A549 (cell line): ENCODE measurements around the gene UBAP2L. TPM values are rescaled to one million over a fixed set of nuclear protein-coding genes. Genes with fewer than 3 reads are reported as not detected.
A peak's percentile ranks its signal among the peaks of the same experiment; 100 is the strongest.

Experiments used
- ATAC-seq, 2 experiments: fragments of 200-7000 bp in 1 of 2; fragments of >200 bp in 1 of 2; cut with Nextera tagmentation in 1 of 2; cut with Tn5 transposase in 1 of 2; 3 replicates each; pipeline versions ENCODE4 v1.8.0 to v1.9.1; 2018 to 2020; ENCODE audit warnings: mild to moderate bottlenecking in 1 of 2, moderate library complexity in 1 of 2
- CTCF ChIA-PET: fragments of 300-600 bp; sonication (Branson Sonifier 250); formaldehyde crosslinking; extraction: SDS; loops from one replicate; lab custom pipeline; 2021; ENCODE audit warnings: antibody characterized with exemption, inconsistent platforms; lab: Yijun Ruan, JAX
- POLR2A ChIA-PET: fragments of 350-600 bp; formaldehyde crosslinking; extraction: SDS; loops from one replicate; lab custom pipeline; 2021; ENCODE audit warnings: antibody characterized with exemption, inconsistent platforms; lab: Yijun Ruan, JAX
- DNase-seq, 2 experiments: peaks; one replicate each; pipeline versions ENCODE4 v3.0.0 to v3.0.0-alpha.2; 2011 to 2016; ENCODE audit warnings: low read depth in 1 of 2, low spot score in 1 of 2
- FAIRE-seq: peaks from 2 replicates; lab custom pipeline; 2011; peaks lifted over from hg19 to GRCh38; lab: Jason Lieb, UNC
- H3K27ac ChIP-seq, 2 experiments: fragments of >200 bp; sonication (Bioruptor Twin); formaldehyde crosslinking; 3 replicates each; pipeline ENCODE4 v1.5.1; 2016 to 2017
- H3K4me1 ChIP-seq: fragments of >200 bp; sonication (Bioruptor Twin); formaldehyde crosslinking; 3 replicates; pipeline ENCODE4 v1.6.1; 2016
- H3K4me2 ChIP-seq: fragments of >200 bp; sonication (Bioruptor Twin); formaldehyde crosslinking; 3 replicates; pipeline ENCODE4 v1.6.1; 2016
- H3K4me3 ChIP-seq: fragments of >200 bp; sonication (Bioruptor Twin); formaldehyde crosslinking; 3 replicates; pipeline ENCODE4 v1.5.1; 2016
- H3K9me3 ChIP-seq: fragments of >200 bp; sonication (Bioruptor Twin); formaldehyde crosslinking; 3 replicates; pipeline ENCODE4 v1.6.1; 2016
- BCL3 ChIP-seq: fragments of >200 bp; sonication (Bioruptor Twin); formaldehyde crosslinking; IDR thresholded peaks from 3 replicates; pipeline ENCODE4 v1.6.1; 2016
- CHD4 ChIP-seq: fragments of 200-600 bp; sonication (generic); IDR thresholded peaks from 2 replicates; pipeline ENCODE4 v1.6.1; 2016; ENCODE audit warnings: antibody characterized with exemption, mild to moderate bottlenecking, borderline replicate concordance
- EHF ChIP-seq: fragments of 250-450 bp; sonication (Bioruptor Pico); IDR thresholded peaks from 2 replicates; pipeline ENCODE4 v1.5.0; 2020; ENCODE audit warnings: mild to moderate bottlenecking
- ESRRA ChIP-seq: fragments of 150-350 bp; IDR thresholded peaks from 2 replicates; pipeline ENCODE4 v1.6.1; 2014; ENCODE audit warnings: mild to moderate bottlenecking, low read length, borderline replicate concordance
- FOXS1 ChIP-seq: fragments of 250-450 bp; sonication (Bioruptor Pico); IDR thresholded peaks from 2 replicates; pipeline ENCODE4 v1.5.0; 2020; ENCODE audit warnings: mild to moderate bottlenecking, moderate library complexity
- GATA3 ChIP-seq: IDR thresholded peaks from 2 replicates; pipeline ENCODE4 v1.6.1; 2012; ENCODE audit warnings: borderline replicate concordance
- HEYL ChIP-seq: fragments of 250-450 bp; sonication (Bioruptor Pico); IDR thresholded peaks from 2 replicates; pipeline ENCODE4 v1.8.0; 2021; ENCODE audit warnings: mild to moderate bottlenecking, moderate library complexity
- HMGXB4 ChIP-seq: fragments of 250-450 bp; sonication (Bioruptor Pico); IDR thresholded peaks from 2 replicates; pipeline ENCODE4 v1.5.0; 2021; ENCODE audit warnings: mild to moderate bottlenecking, moderate library complexity, borderline replicate concordance
- HOXA7 ChIP-seq: fragments of 250-450 bp; sonication (Bioruptor Pico); IDR thresholded peaks from 2 replicates; pipeline ENCODE4 v1.5.0; 2020; ENCODE audit warnings: mild to moderate bottlenecking, moderate library complexity
- HOXB13 ChIP-seq: fragments of 250-450 bp; sonication (Bioruptor Pico); IDR thresholded peaks from 2 replicates; pipeline ENCODE4 v1.5.0; 2020; ENCODE audit warnings: low read depth, mild to moderate bottlenecking, moderate library complexity
- MAFK ChIP-seq: fragments of 450-650 bp; IDR thresholded peaks from 2 replicates; pipeline ENCODE4 v1.6.1; 2014; ENCODE audit not compliant: partially characterized antibody
- MYC ChIP-seq: IDR thresholded peaks from 2 replicates; pipeline ENCODE4 v1.6.1; 2012; ENCODE audit warnings: mild to moderate bottlenecking, inconsistent platforms, low read length, improper control_type of control experiment, borderline replicate concordance
- NFE2L2 ChIP-seq: fragments of 150-350 bp; conservative IDR thresholded peaks from 2 replicates; pipeline ENCODE4 v1.6.1; 2014; ENCODE audit warnings: low read length
- NR3C1 ChIP-seq: fragments of >200 bp; sonication (Bioruptor Twin); formaldehyde crosslinking; IDR thresholded peaks from 3 replicates; pipeline ENCODE4 v1.6.1; 2017
- PBX3 ChIP-seq: IDR thresholded peaks from 2 replicates; pipeline ENCODE4 v1.6.1; 2012
- PHF8 ChIP-seq: fragments of 200-600 bp; sonication (generic); IDR thresholded peaks from 2 replicates; pipeline ENCODE4 v1.6.1; 2016; ENCODE audit warnings: low read depth, mild to moderate bottlenecking, antibody characterized with exemption, moderate library complexity, borderline replicate concordance
- POLR2A ChIP-seq: IDR thresholded peaks from 2 replicates; pipeline ENCODE4 v1.6.1; 2012; ENCODE audit warnings: mild to moderate bottlenecking, low read length
- RAD21 ChIP-seq, 2 experiments: fragments of >200 bp in 1 of 2; sonication (Bioruptor Twin) in 1 of 2; formaldehyde crosslinking in 1 of 2; IDR thresholded peaks in 1 of 2; conservative IDR thresholded peaks in 1 of 2; 2 replicates in 1 of 2; 3 replicates in 1 of 2; pipeline ENCODE4 v1.6.1; 2012 to 2018; ENCODE audit warnings: inconsistent platforms in 1 of 2
- RARB ChIP-seq: fragments of 250-450 bp; sonication (Bioruptor Pico); IDR thresholded peaks from 2 replicates; pipeline ENCODE4 v1.8.0; 2021; ENCODE audit warnings: mild to moderate bottlenecking, moderate library complexity
- RCOR1 ChIP-seq: fragments of 150-350 bp; IDR thresholded peaks from 2 replicates; pipeline ENCODE4 v1.6.1; 2014; ENCODE audit warnings: antibody characterized with exemption, low read length, low read depth
- TFCP2L1 ChIP-seq: fragments of 250-450 bp; sonication (Bioruptor Pico); IDR thresholded peaks from 2 replicates; pipeline ENCODE4 v1.5.0; 2021; ENCODE audit warnings: mild to moderate bottlenecking
- TP53 ChIP-seq: fragments of 250-450 bp; sonication (Bioruptor Pico); IDR thresholded peaks from 2 replicates; pipeline ENCODE4 v1.5.0; 2021; ENCODE audit warnings: mild to moderate bottlenecking, moderate library complexity
- ZC3H11A ChIP-seq: fragments of 450-650 bp; IDR thresholded peaks from 2 replicates; pipeline ENCODE4 v1.6.1; 2014; ENCODE audit warnings: antibody characterized with exemption, mild to moderate bottlenecking
- ZFP36 ChIP-seq: fragments of 450-650 bp; IDR thresholded peaks from 2 replicates; pipeline ENCODE4 v1.6.1; 2014; ENCODE audit warnings: borderline replicate concordance; ENCODE audit not compliant: partially characterized antibody
- ZNF302 ChIP-seq: fragments of 250-450 bp; sonication (Bioruptor Pico); IDR thresholded peaks from 2 replicates; pipeline ENCODE4 v1.9.0; 2021; ENCODE audit warnings: inconsistent platforms, mild to moderate bottlenecking, moderate library complexity
- WGBS: methylation state at CpG from one replicate; pipeline ENCODE4 v1.1.6; 2017; ENCODE audit errors: missing lambda C conversion rate; 5-methylcytosine and 5-hydroxymethylcytosine counted together
- polyA plus RNA-seq, 4 experiments: library from polyadenylated mRNA; depleted of rRNA in 3 of 4; stranded (reverse); fragments of >200 nt; fragmentation: RNase III in 1 of 4; extraction: RNeasy Plus Mini Kit Qiagen cat#74134 plus additional on column Dnase treatment in 1 of 4; gene quantifications; 2 replicates in 3 of 4; 3 replicates in 1 of 4; pipeline ENCODE4 v1.2.3, GENCODE V29; 2011 to 2017

The UBAP2L gene
- polyA plus RNA-seq, 2 of the 4 experiments (the other 2 are of a cell fraction), result 169 TPM

- under 1% methylated on average over 34 of the region's 35 CpGs for WGBS
- ChIA-PET CTCF (interaction anchor here (0.6 to 0.7 kb wide), 2 partner anchors 75 to 89 kb away, joined by 3 to 4 read pairs; no protein-coding TSS in a partner anchor), POLR2A (interaction anchor here (0.6 to 1.5 kb wide), 4 partner anchors 82 to 219 kb away, joined by 3 to 5 read pairs (median 4); partner anchors contain the start of genes CREB3L4 and SLC39A1)
- Histone ChIP-seq H3K4me1 (peaks cover 58% of the 10 kb centered on the region), H3K9me3 (no peaks in the 10 kb centered on the region), H3K4me2 (peak overlapping the region; percentile 98), H3K4me3 (peak overlapping the region; percentile 97), H3K27ac (peak overlapping the region; percentile 89 to 94)
- DNase-seq (peak; percentile 65 to 78), FAIRE-seq (no peak), ATAC-seq (peak; percentile 51 to 68)
- no peak for TF ChIP-seq HOXA7 (CRISPR knock-in tag)
- TF ChIP-seq MAFK, result no peak
- TF ChIP-seq FOXS1 (CRISPR knock-in tag), result no peak
- TF ChIP-seq HOXB13 (CRISPR knock-in tag), result no peak
- no peak for TF ChIP-seq RAD21 (conservative IDR thresholded peaks at IDR 0.05 in 1 of 2, IDR thresholded peaks at IDR 0.05 in 1 of 2)
- TF ChIP-seq TFCP2L1 (CRISPR knock-in tag), result no peak
- no peak for TF ChIP-seq NR3C1
- TF ChIP-seq ZC3H11A, result no peak; the same call in 1 of the 2 replicates
- TF ChIP-seq PBX3, result no peak
- TF ChIP-seq RARB, result no peak
- TF ChIP-seq CHD4, result no peak
- TF ChIP-seq PHF8, result peak; percentile 72
- TF ChIP-seq HMGXB4 (CRISPR knock-in tag), result no peak
- peak; percentile 16 for TF ChIP-seq ZFP36
- 0 out of 2 replicates have a peak, but pooled peaks have one; percentile 5 for TF ChIP-seq NFE2L2
- no peak for TF ChIP-seq POLR2A
- no peak for TF ChIP-seq ESRRA
- TF ChIP-seq GATA3, result no peak
- no peak for TF ChIP-seq EHF (CRISPR knock-in tag)
- TF ChIP-seq BCL3, result no peak
- no peak for TF ChIP-seq MYC
Measured at GRCh38 chr1:154182344-154183045, 38.3 kb upstream of the UBAP2L start.

GRCh38 chr1:154183046-154183915 is 37.5 kb upstream of the UBAP2L start:
- Histone ChIP-seq H3K4me1 (peaks cover 51% of the 10 kb centered on the region), H3K27ac (peak overlapping the region; percentile 89 to 94), H3K4me2 (peak overlapping the region; percentile 98), H3K4me3 (peak overlapping the region; percentile 97), H3K9me3 (no peaks in the 10 kb centered on the region)
- POLR2A ChIA-PET, result interaction anchor here (0.6 to 1.5 kb wide), 3 partner anchors 81 to 220 kb away, joined by 3 to 5 read pairs (median 4); partner anchors contain the start of gene SLC39A1
- WGBS, result 13% methylated on average over 24 of the region's 41 CpGs
- ATAC-seq (peak; percentile 97), FAIRE-seq (no peak), DNase-seq (peak; percentile 99)
- CTCF ChIA-PET, result interaction anchor here (1.9 kb wide), 1 partner anchor 16 kb away, joined by 4 read pairs; no protein-coding TSS in a partner anchor
- no peak for TF ChIP-seq RCOR1
- no peak for TF ChIP-seq HEYL (CRISPR knock-in tag)
- TF ChIP-seq TFCP2L1 (CRISPR knock-in tag), result 0 out of 2 replicates have a peak, but pooled peaks have one; percentile 18
- TF ChIP-seq ZC3H11A, result 0 out of 2 replicates have a peak, but pooled peaks have one; percentile 8
- TF ChIP-seq MYC, result peak; percentile 27
- TF ChIP-seq TP53 (CRISPR knock-in tag), result no peak
- peak; percentile 89; the same call in 1 of the 3 replicates for TF ChIP-seq BCL3
- TF ChIP-seq ZNF302 (CRISPR knock-in tag), result no peak
